A673 (cell line): Measurements from ENCODE around the gene CBY2.

Experiments used
- EZH2 ChIP-seq: fragments of 200-600 bp; sonication (generic); IDR thresholded peaks from 2 replicates; pipeline ENCODE4 v1.6.1; 2017; ENCODE audit warnings: borderline replicate concordance, low read depth, mild to moderate bottlenecking, mixed read lengths, antibody characterized with exemption, low read length; ENCODE audit not compliant: poor library complexity, severe bottlenecking
- TF ChIP-seq, protein P1 (sequence below): fragments of 300-800, 200-600 bp; sonication (generic); conservative IDR thresholded peaks from 2 replicates; pipeline ENCODE4 v1.5.1; 2017; ENCODE audit warnings: low read depth, mild to moderate bottlenecking, antibody characterized with exemption, low read length, moderate library complexity, mixed read lengths

- TF ChIP-seq, protein P1, sequence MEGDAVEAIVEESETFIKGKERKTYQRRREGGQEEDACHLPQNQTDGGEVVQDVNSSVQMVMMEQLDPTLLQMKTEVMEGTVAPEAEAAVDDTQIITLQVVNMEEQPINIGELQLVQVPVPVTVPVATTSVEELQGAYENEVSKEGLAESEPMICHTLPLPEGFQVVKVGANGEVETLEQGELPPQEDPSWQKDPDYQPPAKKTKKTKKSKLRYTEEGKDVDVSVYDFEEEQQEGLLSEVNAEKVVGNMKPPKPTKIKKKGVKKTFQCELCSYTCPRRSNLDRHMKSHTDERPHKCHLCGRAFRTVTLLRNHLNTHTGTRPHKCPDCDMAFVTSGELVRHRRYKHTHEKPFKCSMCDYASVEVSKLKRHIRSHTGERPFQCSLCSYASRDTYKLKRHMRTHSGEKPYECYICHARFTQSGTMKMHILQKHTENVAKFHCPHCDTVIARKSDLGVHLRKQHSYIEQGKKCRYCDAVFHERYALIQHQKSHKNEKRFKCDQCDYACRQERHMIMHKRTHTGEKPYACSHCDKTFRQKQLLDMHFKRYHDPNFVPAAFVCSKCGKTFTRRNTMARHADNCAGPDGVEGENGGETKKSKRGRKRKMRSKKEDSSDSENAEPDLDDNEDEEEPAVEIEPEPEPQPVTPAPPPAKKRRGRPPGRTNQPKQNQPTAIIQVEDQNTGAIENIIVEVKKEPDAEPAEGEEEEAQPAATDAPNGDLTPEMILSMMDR = no peak
- TF ChIP-seq EZH2 = no peak
Observed at GRCh38 chr13:45690636-45691035, 11.5 kb upstream of the CBY2 start.
